Measurements from ENCODE around the gene NCAN. TPM values are rescaled to one million over a fixed set of nuclear protein-coding genes. Genes with fewer than 3 reads are reported as not detected.

Gene NCAN
- total RNA-seq, 4 donors from 2014 or later, result not detected

DNA sequence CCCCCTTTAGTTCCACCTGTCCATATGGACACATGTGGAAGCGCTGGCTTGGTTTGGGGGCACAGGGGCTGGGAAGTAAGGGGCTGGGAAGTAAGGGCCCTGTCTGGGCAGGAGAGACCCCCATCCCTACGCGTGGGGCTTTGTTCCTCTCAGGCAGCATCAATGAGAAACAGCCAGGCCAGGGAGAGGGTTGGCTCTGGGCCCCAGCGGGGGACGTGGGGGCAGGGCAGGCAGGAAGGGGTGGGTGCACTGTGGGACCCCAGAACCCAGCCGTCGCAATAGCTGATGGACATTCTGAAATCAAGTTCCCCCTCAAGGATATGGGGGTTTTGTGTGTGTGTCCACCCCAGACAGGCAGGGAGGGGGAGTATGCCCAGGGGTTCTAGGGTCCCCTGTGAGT is 1.2 kb downstream of the NCAN start:
- Histone ChIP-seq H3K27ac (no peak overlapping the region), H3K4me3 (no peak overlapping the region), H3K9me3 (no peaks in the 10 kb centered on the region), H3K4me1 (no peaks in the 10 kb centered on the region), H3K27me3 (peaks cover 0 to 100% (median 15%) of the 10 kb centered on the region in 4 donors), H3K36me3 (no peaks in the 10 kb centered on the region)
- intact Hi-C loops (cut with DNase I), result no loop called here
- no peak for DNase-seq
- WGBS, 2 donors, result 6 to 26% methylated on average over 4 to 6 of the region's 7 CpGs
- no peak for TF ChIP-seq POLR2A (IDR thresholded peaks at IDR 0.05)
- TF ChIP-seq, protein P1, sequence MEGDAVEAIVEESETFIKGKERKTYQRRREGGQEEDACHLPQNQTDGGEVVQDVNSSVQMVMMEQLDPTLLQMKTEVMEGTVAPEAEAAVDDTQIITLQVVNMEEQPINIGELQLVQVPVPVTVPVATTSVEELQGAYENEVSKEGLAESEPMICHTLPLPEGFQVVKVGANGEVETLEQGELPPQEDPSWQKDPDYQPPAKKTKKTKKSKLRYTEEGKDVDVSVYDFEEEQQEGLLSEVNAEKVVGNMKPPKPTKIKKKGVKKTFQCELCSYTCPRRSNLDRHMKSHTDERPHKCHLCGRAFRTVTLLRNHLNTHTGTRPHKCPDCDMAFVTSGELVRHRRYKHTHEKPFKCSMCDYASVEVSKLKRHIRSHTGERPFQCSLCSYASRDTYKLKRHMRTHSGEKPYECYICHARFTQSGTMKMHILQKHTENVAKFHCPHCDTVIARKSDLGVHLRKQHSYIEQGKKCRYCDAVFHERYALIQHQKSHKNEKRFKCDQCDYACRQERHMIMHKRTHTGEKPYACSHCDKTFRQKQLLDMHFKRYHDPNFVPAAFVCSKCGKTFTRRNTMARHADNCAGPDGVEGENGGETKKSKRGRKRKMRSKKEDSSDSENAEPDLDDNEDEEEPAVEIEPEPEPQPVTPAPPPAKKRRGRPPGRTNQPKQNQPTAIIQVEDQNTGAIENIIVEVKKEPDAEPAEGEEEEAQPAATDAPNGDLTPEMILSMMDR (IDR thresholded peaks at IDR 0.05), result no peak

DNA sequence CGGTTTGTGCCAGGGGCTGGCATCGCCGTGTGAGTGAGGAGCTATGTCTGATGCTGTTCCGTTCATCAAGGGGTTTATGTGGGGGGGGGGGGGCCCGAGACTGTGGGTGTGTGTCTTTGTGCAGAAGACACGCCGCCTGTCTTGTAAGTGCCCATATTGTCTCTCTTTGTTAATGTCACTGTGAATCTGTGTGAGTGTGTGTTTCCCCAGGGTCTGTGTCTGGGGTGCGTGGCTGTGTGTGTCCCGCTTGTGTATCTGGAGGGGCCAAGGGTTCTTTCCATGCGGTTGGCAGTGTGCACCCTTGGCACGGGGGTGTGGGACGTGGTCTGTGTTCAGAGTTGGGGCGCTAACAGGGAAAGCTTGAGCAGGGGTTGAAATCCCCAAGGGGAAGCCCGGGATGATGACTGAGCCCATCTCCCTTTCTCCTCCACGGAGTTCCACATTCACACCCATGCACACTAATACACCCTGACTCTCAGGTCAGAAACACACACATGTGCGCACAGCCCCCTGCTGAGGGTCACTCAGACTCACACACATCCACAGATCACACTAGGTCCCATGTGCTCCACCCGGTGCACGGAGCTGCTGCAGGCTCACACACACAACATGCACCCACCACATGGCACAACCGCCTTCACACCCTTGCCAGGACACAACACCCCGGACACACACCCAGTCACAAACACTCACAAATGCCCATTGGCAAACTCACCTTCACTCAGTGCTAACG is 1.8 kb downstream of the NCAN start:
- H3K9me3 ChIP-seq, result no peaks in the 10 kb centered on the region
- no peaks in the 10 kb centered on the region for H3K4me1 ChIP-seq
- H3K36me3 ChIP-seq, result no peaks in the 10 kb centered on the region
- no peak overlapping the region for H3K4me3 ChIP-seq
- WGBS, 2 donors, result 34 to 37% methylated on average over 8 to 14 of the region's 21 CpGs
- no peak for DNase-seq
- peaks cover 0 to 96% (median 13%) of the 10 kb centered on the region in 4 donors for H3K27me3 ChIP-seq
- no peak for TF ChIP-seq POLR2A (IDR thresholded peaks at IDR 0.05)
- intact Hi-C loops (cut with DNase I), result no loop called here
- H3K27ac ChIP-seq, result no peak overlapping the region

DNA sequence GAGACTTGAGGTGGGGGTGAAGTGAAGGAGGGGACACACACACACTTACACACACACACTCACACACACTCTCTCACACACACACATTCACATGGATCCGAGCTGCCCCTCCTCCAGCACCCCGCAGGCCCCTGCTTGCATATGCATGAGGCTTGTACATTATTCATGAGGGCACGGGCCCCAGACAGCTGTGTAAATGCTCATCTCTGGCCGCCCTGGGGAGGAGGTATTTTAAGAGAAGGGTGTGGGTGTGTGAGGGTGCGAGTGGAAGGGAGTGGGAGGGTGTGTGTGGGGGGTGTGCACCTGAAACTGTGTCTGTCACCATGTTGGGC is 2.4 kb downstream of the NCAN start:
- 0% methylated on average over 3 of the region's 5 CpGs for WGBS, 2 donors
- H3K27me3 ChIP-seq, result peaks cover 0 to 96% (median 13%) of the 10 kb centered on the region in 4 donors
- intact Hi-C loops (cut with DNase I), result no loop called here

DNA sequence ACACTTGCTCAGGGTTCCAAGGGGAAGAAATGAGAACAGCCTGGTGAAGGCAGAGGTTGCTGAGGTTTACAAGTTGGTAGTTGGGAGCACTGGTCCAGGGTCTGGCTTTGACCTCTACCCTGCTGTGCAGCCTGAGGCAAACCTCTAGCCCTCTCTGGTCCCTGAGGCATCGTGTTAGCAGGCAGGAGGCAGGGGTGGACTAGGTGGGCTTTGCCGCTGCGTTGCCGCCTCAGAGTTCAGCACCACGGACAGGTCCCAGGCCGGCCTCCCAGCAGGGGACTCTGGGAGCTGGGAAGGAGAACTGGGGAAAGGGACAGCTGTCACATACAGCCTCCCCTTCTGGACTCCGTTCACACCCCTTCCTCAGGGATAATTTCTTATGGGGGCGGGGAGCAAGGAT is 3.1 kb downstream of the NCAN start:
- no peaks in the 10 kb centered on the region for H3K9me3 ChIP-seq
- no peak overlapping the region for H3K27ac ChIP-seq
- H3K4me3 ChIP-seq, result no peak overlapping the region
- intact Hi-C loops (cut with DNase I), result no loop called here
- 3% methylated on average over 8 of the region's 8 CpGs; no CpG with 5 or more reads in 1 of the 2 donors for WGBS, 2 donors
- TF ChIP-seq POLR2A (IDR thresholded peaks at IDR 0.05), result no peak
- TF ChIP-seq, protein P1 (IDR thresholded peaks at IDR 0.05), result no peak
- H3K27me3 ChIP-seq, result peaks cover 0 to 90% (median 13%) of the 10 kb centered on the region in 4 donors
- H3K4me1 ChIP-seq, result no peaks in the 10 kb centered on the region
- no peaks in the 10 kb centered on the region for H3K36me3 ChIP-seq
- DNase-seq, result no peak

More for the DNA sequence above, 2.4 kb downstream of the NCAN start:
- Histone ChIP-seq H3K27ac (no peak overlapping the region), H3K4me1 (no peaks in the 10 kb centered on the region), H3K36me3 (no peaks in the 10 kb centered on the region), H3K4me3 (no peak overlapping the region), H3K9me3 (no peaks in the 10 kb centered on the region)
- DNase-seq, result no peak
- TF ChIP-seq, protein P1 (IDR thresholded peaks at IDR 0.05), result no peak
- no peak for TF ChIP-seq POLR2A (IDR thresholded peaks at IDR 0.05)

DNA sequence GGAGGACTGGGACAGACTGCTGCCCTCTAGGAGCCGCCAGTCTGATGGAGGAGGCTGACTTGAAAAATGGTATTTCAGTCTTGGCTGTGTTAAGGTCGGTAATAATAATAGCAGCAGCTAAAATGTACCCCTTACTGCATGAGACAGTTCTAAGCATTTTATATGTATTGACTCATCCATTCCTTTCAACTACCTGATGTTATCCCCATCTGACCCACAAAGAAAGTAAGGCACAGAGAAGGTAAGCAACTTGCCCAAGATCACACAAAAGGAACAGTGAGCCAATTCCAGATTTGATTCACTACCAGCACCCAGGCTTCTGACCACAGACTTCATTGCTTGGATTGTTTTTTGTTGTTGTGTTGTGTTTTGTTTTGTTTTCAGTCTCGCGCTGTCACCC is 4.0 kb downstream of the NCAN start:
- Histone ChIP-seq H3K36me3 (no peaks in the 10 kb centered on the region), H3K4me3 (no peak overlapping the region), H3K4me1 (no peaks in the 10 kb centered on the region), H3K9me3 (no peaks in the 10 kb centered on the region), H3K27me3 (peaks cover 0 to 81% (median 13%) of the 10 kb centered on the region in 4 donors), H3K27ac (no peak overlapping the region)
- 64 to 74% methylated on average over 4 of the region's 4 CpGs for WGBS, 2 donors
- TF ChIP-seq POLR2A (IDR thresholded peaks at IDR 0.05), result no peak
- TF ChIP-seq, protein P1 (IDR thresholded peaks at IDR 0.05), result no peak
- no peak for DNase-seq
- intact Hi-C loops (cut with DNase I), result no loop called here

Data from esophagus squamous epithelium (tissue), 5 donors.